Thoracic aorta (tissue), 2 donors: Measurements from ENCODE around the gene SDHAF3. TPM values are rescaled to one million over a fixed set of nuclear protein-coding genes. Genes with fewer than 3 reads are reported as not detected.
"Not testable (repeated sequence)": the region's sequence is repeated elsewhere in the genome, so short reads cannot be mapped to it uniquely, and the experiment has no call there.

ENCODE experiments used
- ATAC-seq: fragments of 150-250 bp; one replicate; pipeline ENCODE4 v1.8.0; 2017; ENCODE audit warnings: low read depth; ENCODE audit not compliant: insufficient number of reproducible peaks, low FRiP score
- DNase-seq: peaks from one replicate; pipeline ENCODE4 v3.0.0-alpha.2; 2020; ENCODE audit warnings: low spot score
- H3K27ac ChIP-seq, 2 donors: fragments of 200-600 bp; sonication (generic); 1 replicate in 1 of 2; 2 replicates in 1 of 2; pipeline ENCODE4 v1.5.1; 2016; ENCODE audit warnings: mild to moderate bottlenecking in 2 of 2, moderate library complexity in 2 of 2
- H3K27me3 ChIP-seq: fragments of 200-600 bp; sonication (generic); replicated peaks from 2 replicates; pipeline ENCODE4 v1.6.0; 2016; ENCODE audit warnings: mild to moderate bottlenecking; ENCODE audit not compliant: insufficient read depth
- H3K36me3 ChIP-seq: fragments of 200-600 bp; sonication (generic); one replicate; pipeline ENCODE4 v1.5.1; 2016
- H3K4me1 ChIP-seq, 2 donors: fragments of 200-600 bp; sonication (generic); 1 replicate in 1 of 2; 2 replicates in 1 of 2; pipeline versions ENCODE4 v1.5.1 to v1.6.0; 2016; ENCODE audit warnings: low read depth in 2 of 2, mild to moderate bottlenecking in 1 of 2; ENCODE audit not compliant: control insufficient read depth in 1 of 2
- H3K4me3 ChIP-seq: fragments of 200-600 bp; sonication (generic); 2 replicates; pipeline ENCODE4 v1.5.1; 2016; ENCODE audit warnings: mild to moderate bottlenecking
- H3K9me3 ChIP-seq: fragments of 200-600 bp; sonication (generic); 2 replicates; pipeline ENCODE4 v1.5.1; 2016
- CTCF ChIP-seq: fragments of 200-600 bp; sonication (generic); IDR thresholded peaks from one replicate; pipeline ENCODE4 v1.5.1; 2019; ENCODE audit warnings: antibody characterized with exemption
- total RNA-seq, 2 donors: library from RNA; depleted of rRNA; stranded (reverse); fragments of >200 nt; gene quantifications; one replicate each; pipeline versions ENCODE4 v1.1.0 to v1.2.3, GENCODE V29; 2016

Gene SDHAF3
- total RNA-seq, 2 donors from 2014 or later, result 1.1 to 3.5 TPM

DNA sequence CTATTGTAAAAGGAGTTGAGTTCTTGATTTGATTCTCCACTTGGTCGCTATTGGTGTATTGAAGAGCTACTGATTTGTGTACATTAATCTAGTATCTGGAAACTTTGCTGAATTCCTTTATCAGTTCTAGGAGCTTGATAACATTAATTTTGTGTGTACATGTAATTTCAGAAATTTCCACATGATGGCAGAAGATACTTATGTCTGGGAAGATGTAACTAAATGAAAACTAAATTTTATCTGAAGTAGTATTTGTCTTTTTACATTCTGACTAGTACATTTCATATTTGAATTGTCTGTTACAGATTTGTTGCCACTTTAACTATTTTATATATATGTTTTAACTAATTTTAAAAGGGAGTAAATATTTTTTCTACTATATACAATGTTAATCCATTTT lies 27.6 kb downstream of the SDHAF3 start:
- no peaks in the 10 kb centered on the region for H3K27me3 ChIP-seq
- no peaks in the 10 kb centered on the region for H3K36me3 ChIP-seq
- H3K9me3 ChIP-seq, result peaks cover 6% of the 10 kb centered on the region
- TF ChIP-seq CTCF, result peak; percentile 25
- no peak overlapping the region for H3K4me3 ChIP-seq
- H3K4me1 ChIP-seq, result no peaks in the 10 kb centered on the region
- ATAC-seq (no peak), DNase-seq (no peak)
- H3K27ac ChIP-seq, result no peak overlapping the region

DNA sequence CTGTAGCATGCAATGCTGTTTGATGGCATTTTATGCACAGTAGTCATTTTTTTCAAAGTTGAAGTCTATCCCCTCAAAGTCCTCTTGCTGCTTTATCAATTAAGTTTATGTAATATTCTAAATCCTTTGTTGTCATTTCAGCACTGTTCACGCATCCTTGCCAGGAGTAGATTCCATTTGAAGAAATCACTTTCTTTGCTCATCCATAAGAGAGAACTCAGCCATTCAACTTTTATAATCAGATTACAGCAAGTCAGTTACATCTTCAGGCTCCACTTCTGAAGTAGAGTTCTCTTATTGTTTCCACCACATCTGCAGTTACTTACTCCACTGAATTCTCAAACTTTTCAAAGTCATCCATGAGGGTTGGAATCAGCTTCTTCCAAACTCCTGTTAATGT lies 32.3 kb downstream of the SDHAF3 start:
- Histone ChIP-seq H3K27ac (no peak overlapping the region), H3K4me1 (no peaks in the 10 kb centered on the region), H3K36me3 (no peaks in the 10 kb centered on the region), H3K9me3 (no peaks in the 10 kb centered on the region), H3K27me3 (no peaks in the 10 kb centered on the region), H3K4me3 (no peak overlapping the region)
- DNase-seq (no peak), ATAC-seq (no peak)
- no peak for TF ChIP-seq CTCF

DNA sequence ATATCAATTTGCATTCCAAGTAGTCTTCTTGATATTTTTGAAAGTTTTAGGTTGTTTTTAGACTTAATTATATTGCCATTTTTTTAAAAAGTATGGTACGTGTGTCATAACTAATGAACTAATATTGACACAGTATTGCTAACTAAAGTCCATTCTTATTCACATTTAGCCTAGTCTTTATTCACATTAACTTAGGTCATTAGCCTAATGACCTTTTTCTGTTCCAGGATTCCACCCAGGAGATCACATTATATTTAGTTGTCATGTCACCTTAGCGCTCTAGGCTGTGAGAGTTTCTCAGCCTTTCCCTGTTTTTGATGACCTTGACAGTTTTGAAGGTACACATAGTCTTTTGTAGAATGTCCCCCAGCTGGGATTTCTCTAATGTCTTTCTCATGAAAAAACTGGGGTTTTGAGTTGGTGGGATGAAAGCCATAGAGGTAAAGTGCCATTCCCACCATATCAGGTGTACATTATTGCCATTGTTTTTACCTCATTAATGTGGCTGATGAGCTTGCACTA lies 38.5 kb downstream of the SDHAF3 start:
- ATAC-seq, result no peak
- no peak overlapping the region for H3K27ac ChIP-seq
- H3K9me3 ChIP-seq, result no peaks in the 10 kb centered on the region

GRCh38 chr7:97159984-97160383 lies 42.5 kb downstream of the SDHAF3 start:
- H3K4me3 ChIP-seq, H3K27me3 ChIP-seq, DNase-seq, H3K27ac ChIP-seq, H3K4me1 ChIP-seq, ATAC-seq, H3K9me3 ChIP-seq, H3K36me3 ChIP-seq: not testable (repeated sequence)

More for the DNA sequence above, 38.5 kb downstream of the SDHAF3 start:
- DNase-seq, result no peak
- H3K27me3 ChIP-seq, result no peaks in the 10 kb centered on the region
- H3K36me3 ChIP-seq, result no peaks in the 10 kb centered on the region
- H3K4me3 ChIP-seq, result no peak overlapping the region
- H3K4me1 ChIP-seq, result no peaks in the 10 kb centered on the region
- no peak for TF ChIP-seq CTCF

GRCh38 chr7:97161609-97162008 lies 44.1 kb downstream of the SDHAF3 start:
- H3K36me3 ChIP-seq, H3K4me1 ChIP-seq, ATAC-seq, H3K4me3 ChIP-seq, H3K9me3 ChIP-seq, DNase-seq, H3K27me3 ChIP-seq, H3K27ac ChIP-seq: not testable (repeated sequence)

- Histone ChIP-seq H3K9me3 (no peaks in the 10 kb centered on the region), H3K27me3 (no peaks in the 10 kb centered on the region), H3K4me3 (no peak overlapping the region), H3K27ac (no peak overlapping the region), H3K4me1 (no peaks in the 10 kb centered on the region), H3K36me3 (no peaks in the 10 kb centered on the region)
- no peak for DNase-seq
- no peak for ATAC-seq
- no peak for TF ChIP-seq CTCF
Measured at GRCh38 chr7:97166308-97166707, 48.8 kb downstream of the SDHAF3 start.
